ENCODE data around the gene FAM131A.

FAM131A gene

DNA sequence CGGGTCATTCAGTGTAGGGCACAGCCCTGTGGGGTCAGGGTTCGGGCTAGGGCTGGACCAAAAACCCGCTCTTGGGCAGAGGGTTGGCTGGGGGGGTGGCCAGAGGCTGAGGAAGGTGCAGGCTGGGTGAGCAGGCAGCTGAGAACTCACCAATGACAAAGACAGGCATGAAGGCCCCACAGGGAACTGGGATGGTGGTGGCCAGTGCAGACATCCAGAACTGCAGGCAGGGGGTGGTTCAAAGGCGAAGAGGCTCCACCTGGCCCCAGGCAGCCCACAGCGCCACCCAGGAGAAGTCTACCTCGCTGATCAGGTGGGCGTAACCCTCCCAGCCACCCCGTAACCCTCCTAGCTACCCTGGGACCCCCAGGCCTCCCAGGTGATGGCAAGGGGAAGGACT lies 17.4 kb downstream of the FAM131A start:
- DNase-seq (ENCODE audit: extremely low read depth in 1 of 2, low read depth in 1 of 2): no peak

DNA sequence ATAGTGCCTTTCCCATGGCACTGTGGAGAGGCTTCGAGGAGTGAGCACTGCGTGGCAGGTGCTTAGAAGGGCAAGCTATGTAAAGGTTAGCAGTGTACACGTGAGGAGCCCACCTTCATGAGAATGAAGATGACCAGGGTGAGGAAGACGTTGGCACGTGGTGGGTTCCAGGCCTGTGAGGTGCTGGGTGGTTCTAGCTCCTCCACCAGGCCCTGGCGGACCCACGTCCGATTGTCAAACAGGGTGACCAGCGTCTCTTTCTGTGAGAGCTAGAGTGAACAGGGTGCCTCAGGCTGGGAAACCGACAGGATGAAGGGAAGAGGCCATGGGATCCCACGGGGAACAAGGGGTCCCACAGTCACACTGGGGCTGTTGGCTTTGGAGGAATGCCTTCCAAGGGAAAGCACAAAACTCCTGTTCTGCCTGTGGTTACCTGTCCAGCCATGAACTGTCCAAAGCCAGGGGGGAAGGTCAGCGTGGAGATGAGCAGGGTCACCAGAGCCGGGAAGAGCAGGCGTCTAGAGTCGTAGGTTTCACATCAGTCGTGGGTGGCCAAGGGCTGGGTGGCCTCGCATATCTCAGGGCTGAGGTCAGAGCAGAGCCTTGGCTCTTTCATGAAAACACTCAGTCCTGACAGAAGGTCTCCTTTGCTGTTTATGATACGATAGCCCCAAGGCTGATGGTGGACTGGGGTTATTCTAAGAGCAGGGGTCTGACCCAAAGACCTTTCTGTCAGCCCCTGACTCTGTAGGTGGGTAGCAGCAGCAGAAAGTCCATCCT lies 18.1 kb downstream of the FAM131A start:
- DNase-seq (ENCODE audit: extremely low read depth in 1 of 2, low read depth in 1 of 2): no peak

DNA sequence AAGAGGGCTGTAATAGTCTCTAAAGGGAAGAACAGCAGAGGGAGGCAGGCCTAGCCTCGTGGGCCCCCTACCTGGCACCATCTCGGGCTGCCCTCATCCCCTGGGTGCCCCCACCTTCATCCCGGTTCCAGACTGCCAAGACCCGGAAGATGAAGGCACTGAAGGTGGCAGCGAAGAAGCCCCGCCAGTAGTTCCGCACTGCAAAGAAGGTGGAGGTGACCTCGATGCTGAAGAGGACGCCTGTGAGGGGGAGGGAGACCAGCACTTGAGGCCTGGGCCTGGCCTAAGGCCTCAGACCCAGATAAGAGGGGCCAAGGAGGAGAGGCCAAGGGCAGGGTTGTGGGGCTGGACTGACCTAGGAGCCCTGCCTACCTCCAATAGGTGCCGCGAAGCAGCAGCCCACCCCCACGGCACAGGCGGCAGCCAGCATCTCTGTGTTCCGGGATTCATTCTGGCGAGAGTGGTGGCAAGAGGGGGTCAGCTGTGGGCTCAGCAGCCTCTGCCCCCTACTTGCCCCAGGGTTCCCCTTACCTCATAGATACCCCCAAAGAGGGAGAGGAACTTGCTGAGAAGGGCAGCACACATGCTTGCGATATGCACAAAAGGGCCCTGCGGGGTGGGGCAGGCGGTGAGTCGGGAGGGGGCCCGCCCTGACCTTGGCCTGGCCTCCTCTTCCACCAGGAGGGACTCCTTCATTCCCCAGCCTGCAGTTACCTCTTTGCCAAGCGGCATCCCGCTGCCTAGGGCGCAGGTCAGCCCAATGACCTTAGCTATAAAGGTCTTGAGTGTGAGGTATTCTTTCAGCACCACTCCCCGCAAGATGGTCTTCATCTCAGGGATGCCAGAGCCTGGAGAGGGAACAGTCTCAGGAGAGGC lies 20.1 kb downstream of the FAM131A start:
- no peak for DNase-seq (ENCODE audit: extremely low read depth in 1 of 2, low read depth in 1 of 2)

DNA sequence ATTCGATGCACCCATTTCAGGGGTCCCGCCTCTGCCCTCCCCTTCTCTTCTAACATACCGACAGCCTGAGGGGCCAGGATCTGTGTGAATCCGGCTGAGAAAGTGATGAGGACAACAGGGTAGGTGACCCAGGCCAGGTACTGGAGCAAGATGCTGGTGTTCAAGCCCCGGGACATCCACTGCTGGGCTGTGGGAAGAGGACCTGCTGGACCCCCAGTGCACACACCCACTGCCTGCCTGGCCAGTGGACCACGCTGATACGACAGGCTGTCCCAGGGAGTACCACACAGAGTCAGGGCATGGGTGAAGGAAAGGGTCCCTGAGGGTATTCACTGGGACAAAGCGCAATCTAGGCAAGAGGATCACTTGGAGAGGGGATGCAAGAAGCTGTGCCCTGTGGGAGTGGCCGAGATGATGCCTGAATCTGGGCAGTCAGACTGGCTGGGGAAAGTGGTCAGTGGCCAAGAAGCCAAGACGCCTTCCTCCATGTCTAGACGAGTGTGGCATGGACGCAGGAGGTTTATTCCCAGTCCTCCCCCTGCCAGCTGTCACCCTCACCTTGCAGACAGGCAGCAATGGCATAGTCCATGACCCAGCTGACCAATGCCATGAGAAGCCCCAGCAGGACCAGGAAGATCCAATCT lies 20.8 kb downstream of the FAM131A start:
- DNase-seq (ENCODE audit: extremely low read depth in 1 of 2, low read depth in 1 of 2): no peak

DNA sequence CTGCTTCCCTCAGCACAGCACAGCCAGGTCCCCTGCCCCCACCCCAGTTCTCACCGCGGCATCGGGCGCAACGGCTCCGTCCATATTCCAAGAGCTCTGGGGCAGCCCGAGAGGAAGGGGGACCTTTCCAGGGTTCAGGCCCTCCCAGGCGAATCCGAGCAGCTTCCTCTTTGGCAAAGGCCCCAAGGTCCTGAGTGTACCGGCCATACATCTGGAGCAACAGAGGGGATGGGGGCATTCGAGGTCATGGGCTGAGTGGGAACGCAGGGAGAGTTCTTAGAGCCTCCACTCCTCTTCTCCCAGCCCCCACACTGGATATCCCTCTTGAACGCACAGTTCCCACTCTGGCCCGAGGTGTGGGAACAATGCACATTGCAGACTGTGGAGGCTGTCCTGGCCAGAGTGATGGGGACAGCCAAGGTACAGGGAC lies 21.5 kb downstream of the FAM131A start:
- no peak for DNase-seq (ENCODE audit: extremely low read depth in 1 of 2, low read depth in 1 of 2)

DNA sequence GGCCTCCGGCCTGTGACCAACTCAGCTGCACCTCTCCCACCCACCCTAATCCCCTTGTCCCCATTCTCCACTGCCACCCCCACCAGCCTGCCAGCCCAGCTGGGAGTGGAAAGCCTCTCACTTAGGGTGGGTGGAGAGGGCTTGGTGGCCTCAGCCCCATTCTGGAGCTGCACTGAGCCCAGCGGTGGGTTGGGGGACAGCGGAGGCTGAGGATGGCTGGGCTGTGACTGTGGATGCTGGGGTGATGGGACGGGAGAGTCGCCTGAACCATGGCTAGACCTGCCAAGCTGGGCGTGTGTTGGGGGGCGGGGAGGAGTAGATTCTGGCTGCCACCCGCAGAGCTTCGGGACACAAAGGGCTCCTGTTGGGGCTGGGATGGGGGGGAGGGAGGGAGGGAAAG lies 22.2 kb downstream of the FAM131A start:
- no peak for DNase-seq (ENCODE audit: extremely low read depth in 1 of 2, low read depth in 1 of 2)

DNA sequence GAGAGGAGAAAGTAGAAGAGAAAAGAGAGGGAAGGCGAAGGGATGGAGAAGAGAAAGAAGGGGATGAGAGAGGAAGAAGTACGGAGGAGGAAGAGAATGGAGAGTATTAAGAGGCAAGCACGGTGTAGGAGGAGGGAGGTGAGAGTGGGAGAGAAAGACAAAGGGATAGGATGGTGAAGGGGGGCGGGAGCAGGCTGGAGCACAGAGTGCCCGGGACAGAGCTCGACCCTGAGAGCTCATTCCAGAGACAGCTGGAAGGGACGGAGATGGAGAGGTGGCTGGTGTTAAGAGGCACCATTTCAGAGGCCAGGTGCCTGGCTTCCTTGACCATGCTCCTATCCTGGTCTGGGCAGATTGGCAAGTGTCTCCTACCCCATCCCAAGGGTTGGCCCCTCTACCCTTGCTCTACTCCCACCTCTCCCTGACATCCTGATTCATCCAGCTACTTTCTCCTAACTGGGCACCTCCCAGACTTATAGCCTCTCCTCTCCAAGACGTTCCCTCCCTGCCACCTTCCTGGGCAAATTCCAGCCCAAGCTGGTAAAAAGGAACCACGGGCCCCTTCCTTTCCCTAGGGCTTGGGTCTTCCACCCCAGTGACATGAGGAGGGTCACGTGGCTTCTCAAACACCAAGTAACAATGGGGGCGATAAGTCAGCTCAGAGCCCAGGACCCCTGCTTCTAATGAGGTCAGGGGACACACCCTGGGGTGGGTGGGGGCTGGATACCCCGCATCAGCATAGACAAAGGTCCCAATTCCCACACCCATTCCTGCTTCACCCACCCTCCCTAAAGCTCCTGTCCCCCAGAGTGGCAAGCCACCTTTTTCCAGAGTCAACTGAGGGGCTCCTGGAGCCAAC lies 22.9 kb downstream of the FAM131A start:
- no peak for DNase-seq (ENCODE audit: extremely low read depth in 1 of 2, low read depth in 1 of 2)

DNA sequence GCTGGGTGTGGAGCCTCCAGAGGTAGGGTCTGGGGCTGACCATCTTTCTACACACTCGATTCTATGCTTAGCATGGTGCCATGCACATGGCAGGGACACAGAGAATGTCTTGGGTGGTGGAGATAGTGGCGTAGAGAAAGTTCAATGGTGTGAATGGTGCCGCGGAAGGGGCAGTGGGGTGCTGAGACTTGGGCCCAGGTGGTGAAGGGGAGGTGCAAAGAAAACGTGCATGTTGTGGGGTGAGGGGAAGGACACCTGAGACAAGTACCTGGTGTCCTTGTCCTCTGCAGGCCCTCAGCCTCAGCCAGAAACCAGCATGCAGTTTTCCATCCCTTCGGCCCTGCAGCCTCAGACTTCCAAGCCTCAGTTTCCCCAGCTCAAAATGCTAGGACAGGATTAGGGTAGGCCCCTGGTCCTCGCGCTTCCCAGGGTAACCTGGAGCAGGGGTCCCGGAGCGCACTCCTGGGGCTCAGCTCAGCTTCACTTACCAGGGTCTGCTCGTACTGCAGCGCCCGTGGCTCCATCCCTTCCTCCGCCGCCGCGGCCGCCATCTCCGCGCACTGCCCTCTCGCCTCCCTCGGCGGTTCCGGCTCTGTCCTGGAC lies 23.6 kb downstream of the FAM131A start:
- DNase-seq (ENCODE audit: extremely low read depth in 1 of 2, low read depth in 1 of 2): no peak

DNA sequence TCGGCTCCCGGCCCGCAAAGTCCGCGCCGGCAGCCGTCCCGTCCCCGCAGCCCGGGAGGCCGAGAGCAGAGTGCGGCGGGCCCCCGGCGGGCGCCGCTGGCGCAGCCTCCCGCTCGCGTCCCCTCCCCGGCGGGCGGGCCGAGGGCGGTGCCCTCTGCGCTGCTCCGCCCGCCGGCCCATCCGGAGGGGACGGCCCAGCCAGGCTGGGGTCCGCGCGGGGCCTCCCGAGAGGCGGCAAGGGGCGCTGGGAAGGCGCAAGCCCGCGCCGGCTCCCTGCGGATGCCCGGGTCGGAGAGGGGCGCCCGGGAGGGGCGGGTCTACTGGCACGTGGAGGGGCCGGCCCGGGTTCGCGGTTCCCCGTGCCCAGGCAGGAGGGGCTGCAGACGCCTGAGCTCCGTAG lies 24.1 kb downstream of the FAM131A start, which contains the start of the genes CLCN2 and POLR2H:
CLCN2 (minus strand) TSS at position 74 of the 400 bp plus-strand sequence. CDS start 126 bp downstream, outside the sequence.
POLR2H (plus strand) TSS at position 179 of the 400 bp plus-strand sequence. CDS start 1,783 bp downstream, outside the sequence.
- peak in 1 of 2 donors; percentile 26 for DNase-seq (ENCODE audit: extremely low read depth in 1 of 2, low read depth in 1 of 2)

DNA sequence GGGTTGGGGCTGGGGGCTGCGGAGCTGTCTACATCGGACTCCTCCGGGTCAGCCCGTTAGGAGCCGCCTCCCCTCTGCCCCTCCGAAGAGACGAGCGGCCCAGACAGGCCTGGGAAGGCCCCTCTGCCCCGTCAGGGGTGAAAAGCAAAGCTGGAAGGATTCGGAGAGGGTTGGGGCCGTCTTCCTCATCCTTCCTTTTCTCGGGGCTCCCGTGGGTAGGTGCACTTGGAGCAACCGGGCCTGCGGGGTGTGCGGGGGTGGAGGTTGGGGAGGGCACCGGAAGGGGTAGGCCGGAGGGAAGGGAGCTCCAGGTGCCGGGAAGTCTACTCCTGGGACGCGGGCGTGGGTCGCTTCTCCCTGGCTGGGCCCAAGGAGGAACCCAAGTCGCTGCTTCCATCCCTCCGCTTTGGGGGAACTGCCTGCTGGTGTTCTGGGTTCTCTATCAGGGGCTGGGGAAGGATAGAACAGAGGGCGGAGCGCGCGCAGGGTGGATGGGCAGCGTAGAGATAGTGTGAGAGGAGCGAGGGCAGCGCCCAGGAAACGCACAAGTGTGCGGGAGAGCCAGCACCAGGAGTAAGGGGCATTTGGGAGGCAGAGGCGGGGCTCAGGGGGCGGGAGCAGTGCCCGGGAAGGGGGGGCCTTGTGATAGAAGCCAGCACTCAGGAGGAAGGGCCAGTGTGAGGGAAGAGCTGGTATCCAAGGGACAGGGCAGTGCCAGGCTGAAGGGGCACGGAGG lies 24.7 kb downstream of the FAM131A start:
- peak; percentile 6 to 17 for DNase-seq (ENCODE audit: extremely low read depth in 1 of 2, low read depth in 1 of 2)

DNA sequence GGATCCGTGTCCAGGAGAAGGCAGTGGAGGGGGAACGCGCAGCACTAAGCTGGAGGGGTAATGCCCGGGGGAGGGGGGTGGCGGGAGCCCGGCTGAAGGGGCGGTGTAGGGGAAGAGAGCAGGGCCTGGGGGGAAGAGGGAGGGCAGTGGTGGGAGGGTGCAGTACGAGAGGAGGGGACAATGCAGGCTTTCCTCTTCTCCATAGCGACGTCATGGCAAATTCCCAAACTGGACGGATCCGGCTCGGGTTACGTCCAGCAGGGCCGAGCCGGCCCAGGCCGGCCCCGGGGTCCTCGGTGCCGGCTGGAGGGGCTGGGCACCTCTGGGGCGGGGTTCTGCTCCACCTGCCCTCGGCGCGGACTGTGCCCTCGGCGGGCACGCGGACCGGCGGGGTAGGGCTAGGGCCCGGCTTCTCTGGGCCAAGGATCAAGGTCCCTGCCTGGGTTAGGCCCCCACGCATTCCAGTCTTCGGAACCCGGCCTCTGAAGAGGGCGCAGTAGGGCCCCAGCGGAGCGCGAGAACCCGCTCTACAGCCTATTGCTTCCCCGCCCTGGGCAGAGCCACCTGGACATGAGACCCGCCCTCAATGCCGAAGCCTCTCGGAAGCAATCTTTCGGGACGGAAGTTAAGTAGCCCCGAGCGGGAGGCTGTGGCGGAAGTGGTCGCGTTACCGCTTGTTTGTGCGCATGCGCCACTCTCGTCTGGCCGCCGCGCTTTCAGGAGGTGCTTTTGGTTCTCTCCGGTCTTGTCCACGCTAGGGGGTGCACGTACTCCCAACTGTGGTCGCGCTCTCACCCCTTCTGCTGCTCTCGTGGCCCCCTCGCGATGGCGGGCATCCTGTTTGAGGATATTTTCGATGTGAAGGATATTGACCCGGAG lies 25.5 kb downstream of the FAM131A start:
- DNase-seq (ENCODE audit: extremely low read depth in 1 of 2, low read depth in 1 of 2): peak; percentile 90 to 91

DNA sequence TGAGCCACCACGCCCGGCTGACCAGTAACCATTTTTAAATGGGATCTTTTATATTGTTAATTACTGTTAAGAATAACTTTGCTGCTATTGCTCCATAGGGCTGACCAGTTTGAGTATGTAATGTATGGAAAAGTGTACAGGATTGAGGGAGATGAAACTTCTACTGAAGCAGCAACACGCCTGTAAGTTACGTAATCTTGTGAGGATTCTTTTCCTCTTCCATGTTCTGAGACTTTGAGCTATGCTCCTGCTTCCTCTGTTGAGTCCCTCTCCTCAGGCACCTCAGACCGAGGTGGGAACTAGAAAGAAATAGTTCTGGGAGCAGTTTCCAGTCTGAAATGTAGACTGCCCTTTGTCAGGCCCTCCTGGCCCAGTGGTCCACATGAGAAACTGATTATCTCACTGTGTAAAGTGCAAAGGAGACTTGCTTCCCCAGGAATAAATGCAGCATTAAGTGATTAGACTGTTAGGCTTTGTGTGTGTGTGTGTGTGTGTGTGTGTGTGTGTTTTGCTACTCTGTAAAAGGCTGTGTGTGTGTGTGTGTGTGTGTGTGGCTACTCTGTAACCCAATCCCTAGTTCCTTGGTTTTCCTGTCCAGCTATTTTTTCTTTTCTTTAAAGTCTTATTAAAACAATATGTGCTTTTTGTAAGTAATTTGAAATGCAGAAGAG lies 29.4 kb downstream of the FAM131A start:
- no peak for DNase-seq (ENCODE audit: extremely low read depth in 1 of 2, low read depth in 1 of 2)

DNA sequence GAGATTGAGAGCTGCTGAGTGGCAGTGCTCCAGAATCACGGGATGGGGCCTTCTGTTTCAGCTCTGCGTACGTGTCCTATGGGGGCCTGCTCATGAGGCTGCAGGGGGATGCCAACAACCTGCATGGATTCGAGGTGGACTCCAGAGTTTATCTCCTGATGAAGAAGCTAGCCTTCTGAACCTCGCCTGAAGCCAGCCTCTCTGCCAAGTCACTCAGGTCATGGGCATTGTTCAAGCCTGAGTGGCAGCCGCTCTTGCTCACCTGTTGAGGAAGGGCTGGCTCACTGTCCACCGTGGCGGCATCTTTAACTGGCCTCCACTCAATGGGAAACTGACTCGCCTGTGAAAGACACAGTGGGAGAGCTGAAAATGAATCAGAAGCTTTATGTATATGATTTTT lies 30.7 kb downstream of the FAM131A start:
- no peak for DNase-seq (ENCODE audit: extremely low read depth in 1 of 2, low read depth in 1 of 2)

DNA sequence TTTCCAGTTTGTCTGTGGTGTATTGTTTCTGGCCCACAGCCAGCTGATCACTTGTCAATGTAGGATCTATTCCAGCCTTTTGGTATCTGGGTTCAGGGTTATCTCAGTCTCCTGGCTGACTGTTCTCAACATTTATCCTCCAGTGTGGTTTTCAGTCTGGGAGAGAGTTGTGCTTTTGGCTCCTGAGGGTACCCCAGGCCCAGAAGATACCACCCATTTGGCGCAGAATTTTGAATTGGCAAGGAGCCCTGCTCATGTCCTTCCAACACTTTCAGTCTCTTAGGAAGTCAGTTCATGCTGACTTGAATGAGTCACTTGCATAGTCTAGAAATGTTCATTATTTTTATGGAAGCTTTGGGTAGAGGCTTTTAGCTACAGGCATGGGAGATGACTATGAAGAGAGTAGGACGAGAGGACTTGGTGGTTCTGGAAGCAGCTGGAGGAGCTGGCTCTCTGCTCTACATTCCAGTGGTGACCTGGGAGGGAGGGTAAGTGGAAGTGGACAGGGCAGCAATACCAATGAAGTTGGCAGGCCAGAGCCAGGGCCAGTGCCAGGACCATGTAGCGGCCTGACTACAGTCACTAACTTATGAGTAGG lies 31.3 kb downstream of the FAM131A start:
- no peak for DNase-seq (ENCODE audit: extremely low read depth in 1 of 2, low read depth in 1 of 2)

DNA sequence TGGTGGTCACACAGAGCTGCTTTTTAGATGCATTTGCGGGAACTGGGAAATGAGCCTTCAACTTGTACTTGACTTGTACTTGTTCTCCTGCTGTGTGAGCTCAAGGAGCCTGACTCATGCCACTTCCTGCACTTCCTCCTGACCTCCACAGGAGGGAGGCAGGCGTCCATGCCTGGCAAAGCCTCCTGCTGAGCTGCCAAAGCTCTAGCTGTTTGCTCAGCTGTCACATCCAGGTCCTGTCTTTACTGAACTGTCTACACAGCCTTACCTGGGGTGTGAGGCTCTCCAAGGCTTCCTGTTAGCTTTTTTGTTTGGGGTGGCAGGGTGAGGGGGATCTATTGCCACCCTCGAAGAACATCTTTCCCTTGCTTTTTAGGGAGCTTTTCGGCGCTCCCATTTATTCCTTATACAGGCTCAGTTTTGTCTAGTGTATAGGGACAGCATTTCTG lies 34.2 kb downstream of the FAM131A start:
- peak; percentile 7 to 22 for DNase-seq (ENCODE audit: extremely low read depth in 1 of 2, low read depth in 1 of 2)

DNA sequence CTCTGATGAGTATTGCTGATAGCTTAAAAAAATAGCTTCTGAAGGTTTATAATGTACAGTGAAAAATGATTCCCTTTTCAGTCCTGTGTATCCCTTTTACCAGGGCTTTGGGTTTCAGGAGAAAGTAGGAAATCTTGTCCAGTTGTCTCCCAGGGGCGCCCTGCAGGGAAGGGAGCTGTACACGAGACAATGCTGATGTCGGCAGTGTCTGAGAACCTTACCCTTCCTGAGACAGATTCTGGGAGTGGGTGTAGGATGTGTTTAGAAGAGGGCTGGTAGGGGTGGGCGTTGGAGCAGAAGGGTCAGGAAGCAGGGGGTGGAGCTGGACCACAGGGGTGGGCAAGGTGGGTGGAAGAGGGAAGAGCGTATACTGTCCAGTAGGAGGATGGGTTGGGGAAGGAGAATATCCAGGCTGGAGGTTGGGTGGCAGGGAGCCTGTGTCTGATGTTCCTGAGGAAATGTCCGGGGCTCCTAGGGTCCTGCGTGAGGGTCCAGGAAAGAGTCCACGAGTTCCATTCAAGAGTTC lies 35.0 kb downstream of the FAM131A start:
- DNase-seq (ENCODE audit: extremely low read depth in 1 of 2, low read depth in 1 of 2): no peak

DNA sequence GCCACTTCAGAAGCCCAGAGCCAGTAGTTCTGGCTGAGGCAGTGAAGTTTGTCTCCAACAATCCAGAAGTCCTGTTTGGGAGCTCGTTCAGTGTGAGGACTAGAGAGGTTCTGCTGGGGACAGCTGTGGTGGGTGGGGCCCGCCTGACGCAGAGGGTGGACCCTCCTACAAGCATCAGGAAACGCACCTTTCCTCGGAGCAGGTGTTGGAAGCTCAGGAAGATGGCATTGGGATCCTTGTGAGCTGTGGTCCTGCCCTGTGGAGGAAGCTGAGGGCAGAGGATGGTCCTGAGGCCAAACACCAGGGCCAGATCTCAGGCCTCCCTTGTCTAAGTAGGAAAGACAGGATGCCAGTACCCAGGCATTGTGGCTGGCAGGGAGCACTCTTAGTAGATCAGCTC lies 35.5 kb downstream of the FAM131A start:
- DNase-seq (ENCODE audit: extremely low read depth in 1 of 2, low read depth in 1 of 2): no peak
